ENCODE data around the gene ZNF217.

DNA sequence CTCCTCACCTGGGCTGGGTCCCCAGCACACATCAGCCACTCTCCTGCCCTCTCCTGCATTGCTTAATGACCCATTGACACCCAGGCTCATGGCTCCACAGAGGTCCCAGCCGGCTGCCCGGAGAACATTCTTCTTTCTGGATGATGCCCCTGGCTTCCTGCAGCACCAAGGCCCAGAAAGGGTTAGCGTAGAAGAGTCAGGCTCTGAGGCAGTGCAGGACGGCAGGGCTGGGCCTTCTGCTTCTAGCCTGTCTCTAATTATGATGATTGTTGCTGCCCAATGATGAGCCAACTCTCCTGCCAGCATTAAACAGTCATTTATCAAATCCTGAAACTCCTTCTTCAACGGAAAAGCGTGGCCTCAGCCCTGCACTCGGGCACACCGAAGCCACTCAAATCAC is 66.4 kb downstream of the ZNF217 start:
- no peak for TF ChIP-seq EZH2 (IDR thresholded peaks at IDR 0.05; ENCODE audit: borderline replicate concordance, low read depth, low read length, poor library complexity, severe bottlenecking)
- TF ChIP-seq, protein P1, sequence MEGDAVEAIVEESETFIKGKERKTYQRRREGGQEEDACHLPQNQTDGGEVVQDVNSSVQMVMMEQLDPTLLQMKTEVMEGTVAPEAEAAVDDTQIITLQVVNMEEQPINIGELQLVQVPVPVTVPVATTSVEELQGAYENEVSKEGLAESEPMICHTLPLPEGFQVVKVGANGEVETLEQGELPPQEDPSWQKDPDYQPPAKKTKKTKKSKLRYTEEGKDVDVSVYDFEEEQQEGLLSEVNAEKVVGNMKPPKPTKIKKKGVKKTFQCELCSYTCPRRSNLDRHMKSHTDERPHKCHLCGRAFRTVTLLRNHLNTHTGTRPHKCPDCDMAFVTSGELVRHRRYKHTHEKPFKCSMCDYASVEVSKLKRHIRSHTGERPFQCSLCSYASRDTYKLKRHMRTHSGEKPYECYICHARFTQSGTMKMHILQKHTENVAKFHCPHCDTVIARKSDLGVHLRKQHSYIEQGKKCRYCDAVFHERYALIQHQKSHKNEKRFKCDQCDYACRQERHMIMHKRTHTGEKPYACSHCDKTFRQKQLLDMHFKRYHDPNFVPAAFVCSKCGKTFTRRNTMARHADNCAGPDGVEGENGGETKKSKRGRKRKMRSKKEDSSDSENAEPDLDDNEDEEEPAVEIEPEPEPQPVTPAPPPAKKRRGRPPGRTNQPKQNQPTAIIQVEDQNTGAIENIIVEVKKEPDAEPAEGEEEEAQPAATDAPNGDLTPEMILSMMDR (conservative IDR thresholded peaks at IDR 0.05; ENCODE audit: low read depth, low read length), result no peak

All from A673 (cell line).